HCT116 (cell line): ENCODE results near the gene RAD17. TPM values are rescaled to one million over a fixed set of nuclear protein-coding genes. Genes with fewer than 3 reads are reported as not detected.

ENCODE experiments used
- ATAC-seq: fragments of 200-7000 bp; cut with Tn5 transposase; 2 replicates; pipeline ENCODE4 v1.9.1; 2020; ENCODE audit warnings: mild to moderate bottlenecking, moderate library complexity
- BruUV-seq: library from RNA; stranded (reverse); fragments of 400-500 nt; replicated peaks from 2 replicates; lab custom pipeline; 2021; lab: Mats Ljungman, UMichigan
- CTCF ChIA-PET: fragments of 300-600 bp; sonication (Branson Sonifier 250); formaldehyde crosslinking; loops from one replicate; lab custom pipeline; 2021; ENCODE audit warnings: antibody characterized with exemption; lab: Charles Lee
- POLR2A ChIA-PET: fragments of 300-600, 350-600 bp; sonication (Branson Sonifier 250); formaldehyde crosslinking; loops from one replicate; lab custom pipeline; 2021; ENCODE audit warnings: antibody characterized with exemption; lab: Charles Lee
- RAD21 ChIA-PET, 2 experiments: fragments of 300-600 bp; sonication (Branson Sonifier 250); formaldehyde crosslinking; loops; one replicate each; lab custom pipeline; 2023; ENCODE audit warnings: low total read pairs in 2 of 2; ENCODE audit not compliant: uncharacterized antibody in 2 of 2, unreplicated experiment in 2 of 2, low non-redundant PET in 1 of 2; lab: Charles Lee
- DNase-seq: peaks from one replicate; pipeline ENCODE4 v3.0.0-alpha.2; 2010; ENCODE audit warnings: low read depth, low spot score
- H2AFZ ChIP-seq: fragments of 200-600 bp; shearing (Covaris generic), sonication (generic); 2 replicates; pipeline ENCODE4 v1.6.1; 2017; ENCODE audit warnings: low read depth, mixed run types, mixed read lengths, antibody characterized with exemption, low read length; ENCODE audit not compliant: poor library complexity, severe bottlenecking
- H3K27ac ChIP-seq: 2 replicates; pipeline ENCODE4 v1.5.1; 2012; ENCODE audit warnings: low read depth, low read length
- H3K27me3 ChIP-seq: fragments of 200-600 bp; sonication (generic); 2 replicates; pipeline ENCODE4 v1.6.1; 2016; ENCODE audit warnings: mixed run types, low read length, mixed read lengths; ENCODE audit not compliant: insufficient read depth
- H3K36me3 ChIP-seq, 2 experiments: fragments of 200-500 bp in 1 of 2; fragments of 200-600 bp in 1 of 2; sonication (Bioruptor generic) in 1 of 2; sonication (generic) in 1 of 2; 2 replicates each; pipeline versions ENCODE4 v1.5.1 to v1.6.1; 2014 to 2016; ENCODE audit warnings: low read length in 2 of 2, inconsistent platforms in 1 of 2, mixed read lengths in 1 of 2, mixed run types in 1 of 2; ENCODE audit not compliant: insufficient read depth in 2 of 2, control insufficient read depth in 1 of 2
- H3K4me1 ChIP-seq, 2 experiments: fragments of 200-600 bp in 1 of 2; sonication (generic) in 1 of 2; 2 replicates each; pipeline versions ENCODE4 v1.5.1 to v1.6.1; 2012 to 2017; ENCODE audit warnings: low read length in 2 of 2, inconsistent platforms in 1 of 2, mild to moderate bottlenecking in 1 of 2, mixed read lengths in 1 of 2, mixed run types in 1 of 2, moderate library complexity in 1 of 2; ENCODE audit not compliant: insufficient read depth in 2 of 2, control insufficient read depth in 1 of 2
- H3K4me2 ChIP-seq: fragments of 200-600 bp; sonication (generic); 2 replicates; pipeline ENCODE4 v1.6.1; 2017; ENCODE audit warnings: mixed run types, low read length, mixed read lengths
- H3K4me3 ChIP-seq, 2 experiments: fragments of 200-600 bp in 1 of 2; sonication (generic) in 1 of 2; replicated peaks in 1 of 2; 2 replicates each; pipeline ENCODE4 v1.5.1; 2011 to 2016; ENCODE audit warnings: low read length in 2 of 2, control low read depth in 1 of 2, low read depth in 1 of 2, mild to moderate bottlenecking in 1 of 2, mixed read lengths in 1 of 2, mixed run types in 1 of 2
- H3K79me2 ChIP-seq: fragments of 200-600 bp; sonication (generic); 2 replicates; pipeline ENCODE4 v1.6.1; 2017; ENCODE audit warnings: mild to moderate bottlenecking, mixed run types, low read length, moderate library complexity, mixed read lengths; ENCODE audit not compliant: insufficient read depth
- H3K9ac ChIP-seq: fragments of 200-600 bp; sonication (generic); 2 replicates; pipeline ENCODE4 v1.6.1; 2016; ENCODE audit warnings: low read length, mixed read lengths
- H3K9me2 ChIP-seq: fragments of 200-600 bp; sonication (generic), shearing (Covaris generic); 2 replicates; pipeline ENCODE4 v1.6.1; 2017; ENCODE audit warnings: mixed run types, mild to moderate bottlenecking, moderate library complexity; ENCODE audit not compliant: insufficient read depth
- H3K9me3 ChIP-seq, 2 experiments: fragments of 200-500 bp in 1 of 2; fragments of 200-600 bp in 1 of 2; sonication (Bioruptor generic) in 1 of 2; sonication (generic) in 1 of 2; 2 replicates each; pipeline ENCODE4 v1.6.1; 2014 to 2017; ENCODE audit warnings: low read length in 2 of 2, mixed read lengths in 2 of 2, inconsistent platforms in 1 of 2, low read depth in 1 of 2, mild to moderate bottlenecking in 1 of 2, mixed run types in 1 of 2, moderate library complexity in 1 of 2; ENCODE audit not compliant: control insufficient read depth in 1 of 2, insufficient read depth in 1 of 2
- H4K20me1 ChIP-seq: fragments of 200-600 bp; sonication (generic), shearing (Covaris generic); 2 replicates; pipeline ENCODE4 v1.6.1; 2017; ENCODE audit warnings: mixed run types, mild to moderate bottlenecking, moderate library complexity; ENCODE audit not compliant: insufficient read depth
- CBX3 ChIP-seq: IDR thresholded peaks from 2 replicates; pipeline ENCODE4 v1.6.1; 2012; ENCODE audit warnings: low read depth
- CEBPB ChIP-seq: IDR thresholded peaks from 2 replicates; pipeline ENCODE4 v1.6.1; 2012; ENCODE audit warnings: low read depth
- ELF1 ChIP-seq: IDR thresholded peaks from 2 replicates; pipeline ENCODE4 v1.6.1; 2012; ENCODE audit warnings: low read depth, borderline replicate concordance
- EZH2 ChIP-seq: fragments of 200-600 bp; sonication (generic); IDR thresholded peaks from 2 replicates; pipeline ENCODE4 v1.6.1; 2017; ENCODE audit warnings: antibody characterized with exemption, mixed run types
- FOSL1 ChIP-seq: IDR thresholded peaks from 2 replicates; pipeline ENCODE4 v1.6.1; 2012; ENCODE audit warnings: low read depth
- JUND ChIP-seq: IDR thresholded peaks from 2 replicates; pipeline ENCODE4 v1.6.1; 2012
- POLR2A ChIP-seq: IDR thresholded peaks from 2 replicates; pipeline ENCODE4 v1.7.0; 2011; ENCODE audit warnings: borderline replicate concordance; ENCODE audit not compliant: insufficient read depth, insufficient read length; ENCODE audit errors: extremely low read depth
- POLR2AphosphoS5 ChIP-seq: IDR thresholded peaks from 2 replicates; pipeline ENCODE4 v1.6.1; 2011; ENCODE audit warnings: mild to moderate bottlenecking, low read depth, low read length, moderate library complexity
- TCF7L2 ChIP-seq: IDR thresholded peaks from 2 replicates; pipeline ENCODE4 v1.7.0; 2011; ENCODE audit warnings: borderline replicate concordance, inconsistent platforms; ENCODE audit not compliant: insufficient read depth, insufficient read length; ENCODE audit errors: extremely low read depth
- YY1 ChIP-seq: IDR thresholded peaks from 2 replicates; pipeline ENCODE4 v1.6.1; 2011; ENCODE audit warnings: low read length, low read depth, moderate library complexity, mild to moderate bottlenecking; ENCODE audit not compliant: insufficient replicate concordance; ENCODE audit errors: extremely low read depth
- ZFX ChIP-seq: fragments of 450-650 bp; IDR thresholded peaks from 2 replicates; pipeline ENCODE4 v1.6.1; 2017
- ZNF274 ChIP-seq: fragments of 200-500 bp; sonication (Bioruptor generic); IDR thresholded peaks from 2 replicates; pipeline ENCODE4 v1.6.1; 2014; ENCODE audit warnings: mild to moderate bottlenecking, low read depth, low read length, inconsistent platforms
- intact Hi-C: fragments of 100-400 bp; cut with micrococcal nuclease; formaldehyde crosslinking; loops from 2 replicates; pipeline ENCODE4 v1.10.0; 2022
- total RNA-seq: library from RNA; stranded (reverse); gene quantifications from one replicate; pipeline ENCODE4 v1.2.1, GENCODE V29; 2021; ENCODE audit not compliant: unreplicated experiment
- TF ChIP-seq, protein P1 (sequence below): IDR thresholded peaks from 2 replicates; pipeline ENCODE4 v1.6.1; 2011; ENCODE audit warnings: mild to moderate bottlenecking, low read length, moderate library complexity; ENCODE audit not compliant: insufficient replicate concordance; ENCODE audit errors: extremely low read depth
- TF ChIP-seq, protein P2 (sequence below): IDR thresholded peaks from 2 replicates; pipeline ENCODE4 v1.6.1; 2012; ENCODE audit warnings: low read depth

The RAD17 gene
- total RNA-seq, 1 experiment from 2014 or later, result 29.0 TPM

DNA sequence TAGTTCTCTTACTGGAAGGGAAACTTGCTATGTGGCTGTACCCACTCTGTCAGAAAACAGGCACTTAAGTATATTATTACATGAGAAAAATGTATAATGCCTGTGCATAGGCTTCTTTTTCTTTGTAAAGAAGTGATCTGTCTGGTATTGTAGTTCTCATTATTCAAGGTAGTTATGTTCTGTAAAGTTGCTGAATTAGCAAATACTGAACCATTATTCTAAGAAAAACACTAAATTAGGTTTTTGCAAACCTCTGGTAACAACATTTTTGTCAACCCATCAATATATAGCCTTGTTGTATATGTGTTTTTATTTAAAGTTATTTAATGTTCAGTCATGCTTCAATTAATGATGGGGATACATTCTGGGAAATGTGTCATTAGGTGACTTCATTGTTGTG lies 8.8 kb downstream of the RAD17 start:
- Histone ChIP-seq H4K20me1 (no peaks in the 10 kb centered on the region), H3K4me1 (0 out of 4 replicates have a peak, but pooled peaks cover 0 to 3% of the 10 kb centered on the region in 2 experiments), H3K79me2 (no peaks in the 10 kb centered on the region), H3K4me2 (no peak overlapping the region), H3K27me3 (no peaks in the 10 kb centered on the region), H3K9me2 (no peaks in the 10 kb centered on the region), H3K27ac (no peak overlapping the region), H2AFZ (no peak overlapping the region), H3K9ac (no peak overlapping the region), H3K4me3 (no peak overlapping the region), H3K36me3 (peaks cover 9 to 28% of the 10 kb centered on the region in 2 experiments), H3K9me3 (no peaks in the 10 kb centered on the region)
- POLR2A ChIA-PET, result no interaction called here
- BruUV-seq, result no TSS peak
- CTCF ChIA-PET, result no interaction called here
- TF ChIP-seq ZFX, result no peak
- TF ChIP-seq, protein P1, sequence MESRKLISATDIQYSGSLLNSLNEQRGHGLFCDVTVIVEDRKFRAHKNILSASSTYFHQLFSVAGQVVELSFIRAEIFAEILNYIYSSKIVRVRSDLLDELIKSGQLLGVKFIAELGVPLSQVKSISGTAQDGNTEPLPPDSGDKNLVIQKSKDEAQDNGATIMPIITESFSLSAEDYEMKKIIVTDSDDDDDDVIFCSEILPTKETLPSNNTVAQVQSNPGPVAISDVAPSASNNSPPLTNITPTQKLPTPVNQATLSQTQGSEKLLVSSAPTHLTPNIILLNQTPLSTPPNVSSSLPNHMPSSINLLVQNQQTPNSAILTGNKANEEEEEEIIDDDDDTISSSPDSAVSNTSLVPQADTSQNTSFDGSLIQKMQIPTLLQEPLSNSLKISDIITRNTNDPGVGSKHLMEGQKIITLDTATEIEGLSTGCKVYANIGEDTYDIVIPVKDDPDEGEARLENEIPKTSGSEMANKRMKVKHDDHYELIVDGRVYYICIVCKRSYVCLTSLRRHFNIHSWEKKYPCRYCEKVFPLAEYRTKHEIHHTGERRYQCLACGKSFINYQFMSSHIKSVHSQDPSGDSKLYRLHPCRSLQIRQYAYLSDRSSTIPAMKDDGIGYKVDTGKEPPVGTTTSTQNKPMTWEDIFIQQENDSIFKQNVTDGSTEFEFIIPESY, result no peak
- no peak for TF ChIP-seq POLR2A
- no peak for TF ChIP-seq FOSL1
- TF ChIP-seq CEBPB, result no peak
- no peak for TF ChIP-seq ZNF274
- no peak for TF ChIP-seq CBX3
- no peak for TF ChIP-seq YY1
- TF ChIP-seq ELF1, result no peak
- no peak for TF ChIP-seq TCF7L2
- TF ChIP-seq EZH2, result no peak
- TF ChIP-seq POLR2AphosphoS5, result no peak
- TF ChIP-seq JUND, result no peak
- TF ChIP-seq, protein P2, sequence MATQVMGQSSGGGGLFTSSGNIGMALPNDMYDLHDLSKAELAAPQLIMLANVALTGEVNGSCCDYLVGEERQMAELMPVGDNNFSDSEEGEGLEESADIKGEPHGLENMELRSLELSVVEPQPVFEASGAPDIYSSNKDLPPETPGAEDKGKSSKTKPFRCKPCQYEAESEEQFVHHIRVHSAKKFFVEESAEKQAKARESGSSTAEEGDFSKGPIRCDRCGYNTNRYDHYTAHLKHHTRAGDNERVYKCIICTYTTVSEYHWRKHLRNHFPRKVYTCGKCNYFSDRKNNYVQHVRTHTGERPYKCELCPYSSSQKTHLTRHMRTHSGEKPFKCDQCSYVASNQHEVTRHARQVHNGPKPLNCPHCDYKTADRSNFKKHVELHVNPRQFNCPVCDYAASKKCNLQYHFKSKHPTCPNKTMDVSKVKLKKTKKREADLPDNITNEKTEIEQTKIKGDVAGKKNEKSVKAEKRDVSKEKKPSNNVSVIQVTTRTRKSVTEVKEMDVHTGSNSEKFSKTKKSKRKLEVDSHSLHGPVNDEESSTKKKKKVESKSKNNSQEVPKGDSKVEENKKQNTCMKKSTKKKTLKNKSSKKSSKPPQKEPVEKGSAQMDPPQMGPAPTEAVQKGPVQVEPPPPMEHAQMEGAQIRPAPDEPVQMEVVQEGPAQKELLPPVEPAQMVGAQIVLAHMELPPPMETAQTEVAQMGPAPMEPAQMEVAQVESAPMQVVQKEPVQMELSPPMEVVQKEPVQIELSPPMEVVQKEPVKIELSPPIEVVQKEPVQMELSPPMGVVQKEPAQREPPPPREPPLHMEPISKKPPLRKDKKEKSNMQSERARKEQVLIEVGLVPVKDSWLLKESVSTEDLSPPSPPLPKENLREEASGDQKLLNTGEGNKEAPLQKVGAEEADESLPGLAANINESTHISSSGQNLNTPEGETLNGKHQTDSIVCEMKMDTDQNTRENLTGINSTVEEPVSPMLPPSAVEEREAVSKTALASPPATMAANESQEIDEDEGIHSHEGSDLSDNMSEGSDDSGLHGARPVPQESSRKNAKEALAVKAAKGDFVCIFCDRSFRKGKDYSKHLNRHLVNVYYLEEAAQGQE, result no peak
- RAD21 ChIA-PET, result no interaction called here
- intact Hi-C loops, result no loop called here
- DNase-seq, result no peak
- ATAC-seq, result no peak
